Measurements from ENCODE around the gene KCNQ1.

DNA sequence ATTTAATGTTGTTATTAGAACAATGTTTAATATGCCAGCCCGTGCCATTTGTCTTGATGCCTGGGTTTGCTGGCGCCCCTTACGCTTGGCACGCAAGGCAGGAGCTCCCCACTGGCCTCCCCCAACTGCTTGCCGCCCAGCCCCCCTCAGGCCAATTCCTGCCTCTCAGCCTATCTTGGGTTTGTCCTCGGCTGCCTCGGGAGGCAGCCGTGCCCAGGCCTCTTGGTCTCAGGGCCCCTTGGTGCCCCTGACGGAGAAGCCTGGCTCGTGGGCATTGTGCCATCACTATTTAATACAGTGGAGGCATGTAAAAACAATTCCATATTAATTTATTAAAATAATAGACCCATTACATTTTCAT is 135.2 kb downstream of the KCNQ1 start:
- no peak for TF ChIP-seq KAT7 (CRISPR knock-in tag; IDR thresholded peaks at IDR 0.05; ENCODE audit: borderline replicate concordance)
- TF ChIP-seq CTCF (IDR thresholded peaks at IDR 0.05): no peak
- no peak for TF ChIP-seq FOXK1 (CRISPR knock-in tag; IDR thresholded peaks at IDR 0.05)
- no peak for TF ChIP-seq E2F4 (CRISPR knock-in tag; IDR thresholded peaks at IDR 0.05; ENCODE audit: borderline replicate concordance, low read depth)
- no peak for TF ChIP-seq MXD4 (CRISPR knock-in tag; IDR thresholded peaks at IDR 0.05; ENCODE audit: borderline replicate concordance)
- TF ChIP-seq NR2C2 (CRISPR knock-in tag; IDR thresholded peaks at IDR 0.05): no peak
- TF ChIP-seq ERG (CRISPR knock-in tag; IDR thresholded peaks at IDR 0.05): no peak
- TF ChIP-seq ZNF317 (CRISPR knock-in tag; IDR thresholded peaks at IDR 0.05; ENCODE audit: borderline replicate concordance, low read depth): no peak
- TF ChIP-seq, protein P1, sequence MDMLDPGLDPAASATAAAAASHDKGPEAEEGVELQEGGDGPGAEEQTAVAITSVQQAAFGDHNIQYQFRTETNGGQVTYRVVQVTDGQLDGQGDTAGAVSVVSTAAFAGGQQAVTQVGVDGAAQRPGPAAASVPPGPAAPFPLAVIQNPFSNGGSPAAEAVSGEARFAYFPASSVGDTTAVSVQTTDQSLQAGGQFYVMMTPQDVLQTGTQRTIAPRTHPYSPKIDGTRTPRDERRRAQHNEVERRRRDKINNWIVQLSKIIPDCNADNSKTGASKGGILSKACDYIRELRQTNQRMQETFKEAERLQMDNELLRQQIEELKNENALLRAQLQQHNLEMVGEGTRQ (CRISPR knock-in tag; IDR thresholded peaks at IDR 0.05): no peak
- TF ChIP-seq MAX (CRISPR knock-in tag; IDR thresholded peaks at IDR 0.05): no peak
- no peak for TF ChIP-seq NFYB (CRISPR knock-in tag; conservative IDR thresholded peaks at IDR 0.05; ENCODE audit: low read depth)

All from WTC11 (cell line).